ENCODE results near the gene AIFM2. TPM values are rescaled to one million over a fixed set of nuclear protein-coding genes. Genes with fewer than 3 reads are reported as not detected.
"Not testable (repeated sequence)": the region's sequence is repeated elsewhere in the genome, so short reads cannot be mapped to it uniquely, and the experiment has no call there.

Gene AIFM2
- total and polyA plus RNA-seq, 2 of the 13 experiments (the other 11 are each of a cell fraction or from before 2014, with no cell fraction given), result 20.3 to 29.5 TPM

DNA sequence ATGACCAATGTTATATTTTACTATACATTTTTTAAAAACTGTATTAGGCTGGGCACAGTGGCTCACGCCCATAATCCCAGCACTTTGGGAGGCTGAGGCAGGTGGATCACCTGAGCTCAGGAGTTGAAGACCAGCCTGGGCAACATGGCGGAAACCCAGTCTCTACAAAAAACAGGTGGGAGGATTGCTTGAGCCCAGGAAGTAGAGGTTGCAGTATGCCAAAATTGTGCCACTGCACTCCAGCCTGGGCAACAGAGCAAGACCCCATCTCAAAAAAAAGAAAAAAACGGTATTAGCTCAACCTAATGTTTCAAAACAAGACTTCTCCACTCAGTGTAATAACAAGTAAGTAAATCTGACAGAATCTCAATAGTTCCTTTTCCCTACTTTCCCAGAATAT, 26.7 kb upstream of the AIFM2 start:
- peaks cover 47% of the 10 kb centered on the region for H4K20me1 ChIP-seq (ENCODE audit: insufficient read depth, low read length)
- TF ChIP-seq ZNF121 (CRISPR knock-in tag; IDR thresholded peaks at IDR 0.05), result peak; percentile 55; the same call in 1 of the 2 replicates
- POLR2A ChIA-PET, result interaction anchor here (0.9 kb wide), 1 partner anchor 13 kb away, joined by 4 read pairs; the partner anchor contains the start of gene TYSND1
- H3K79me2 ChIP-seq (ENCODE audit: insufficient read depth, low read length), result peaks cover 70% of the 10 kb centered on the region
- H3K9me3 ChIP-seq (ENCODE audit: low read length); H3K27me3 ChIP-seq (ENCODE audit: control insufficient read depth in 1 of 2, insufficient read depth in 2 of 2, low read length in 2 of 2); H3K4me2 ChIP-seq (ENCODE audit: low read depth, low read length); intact Hi-C loops (cut with micrococcal nuclease; ENCODE audit: unreplicated experiment); H2AFZ ChIP-seq (ENCODE audit: low read length); in situ Hi-C loops (cut with HindIII; ENCODE audit: extremely low pct_ligation_motif_present, low pct_unique_long_range_greater_than_20kb); BruUV-seq (replicated peaks); H3K9ac ChIP-seq (ENCODE audit: insufficient read depth, low read depth, low read length); CTCF ChIA-PET (ENCODE audit: low intra/inter-chr PET ratio, low total read pairs); FAIRE-seq; ATAC-seq; H3K27ac ChIP-seq (ENCODE audit: extremely low read length, insufficient read depth, low read length); DNase-seq (ENCODE audit: low spot score); H3K4me3 ChIP-seq (replicated peaks in 1 of 3; ENCODE audit: insufficient read depth in 1 of 3, low read depth in 2 of 3, low read length in 3 of 3): not testable (repeated sequence)
- H3K36me3 ChIP-seq (replicated peaks in 1 of 2; ENCODE audit: control insufficient read depth in 1 of 2, insufficient read depth in 2 of 2, low read length in 2 of 2), result peaks cover 17 to 74% of the 10 kb centered on the region in 2 experiments
- H3K4me1 ChIP-seq (ENCODE audit: insufficient read depth, low read length), result peaks cover 70% of the 10 kb centered on the region
- 59% methylated on average over 3 of the region's 3 CpGs for WGBS (ENCODE audit: low lambda C conversion rate)

- in situ Hi-C loops (cut with HindIII; ENCODE audit: extremely low pct_ligation_motif_present, low pct_unique_long_range_greater_than_20kb) (no loop called here), intact Hi-C loops (cut with micrococcal nuclease; ENCODE audit: unreplicated experiment) (no loop called here)
- H2AFZ ChIP-seq (ENCODE audit: low read length), result no peak overlapping the region
- no peak overlapping the region for H3K4me3 ChIP-seq (replicated peaks in 1 of 3; ENCODE audit: insufficient read depth in 1 of 3, low read depth in 2 of 3, low read length in 3 of 3)
- ChIA-PET CTCF (ENCODE audit: low intra/inter-chr PET ratio, low total read pairs) (no interaction called here), POLR2A (interaction anchor here (1.9 to 4.1 kb wide), 2 partner anchors 12 kb away, joined by 6 to 22 read pairs; partner anchors contain the start of genes SAR1A and TYSND1)
- H3K27me3 ChIP-seq (ENCODE audit: control insufficient read depth in 1 of 2, insufficient read depth in 2 of 2, low read length in 2 of 2), result no peaks in the 10 kb centered on the region
- no peak overlapping the region for H3K27ac ChIP-seq (ENCODE audit: extremely low read length, insufficient read depth, low read length)
- H3K9ac ChIP-seq (ENCODE audit: insufficient read depth, low read depth, low read length), result no peak overlapping the region
- H3K36me3 ChIP-seq (replicated peaks in 1 of 2; ENCODE audit: control insufficient read depth in 1 of 2, insufficient read depth in 2 of 2, low read length in 2 of 2), result peaks cover 19 to 74% of the 10 kb centered on the region in 2 experiments
- H3K4me2 ChIP-seq (ENCODE audit: low read depth, low read length), result no peak overlapping the region
- DNase-seq (ENCODE audit: low spot score) (no peak), FAIRE-seq (no peak), ATAC-seq (no peak)
- peaks cover 58% of the 10 kb centered on the region for H3K79me2 ChIP-seq (ENCODE audit: insufficient read depth, low read length)
- peaks cover 34% of the 10 kb centered on the region for H4K20me1 ChIP-seq (ENCODE audit: insufficient read depth, low read length)
- 97% methylated on average over 2 of the region's 2 CpGs for WGBS (ENCODE audit: low lambda C conversion rate)
- peaks cover 57% of the 10 kb centered on the region for H3K4me1 ChIP-seq (ENCODE audit: insufficient read depth, low read length)
- H3K9me3 ChIP-seq (ENCODE audit: low read length), result no peaks in the 10 kb centered on the region
- BruUV-seq (replicated peaks), result no TSS peak
- TF ChIP-seq FOXO1 (CRISPR knock-in tag; IDR thresholded peaks at IDR 0.05) (no peak), ISL2 (CRISPR knock-in tag; IDR thresholded peaks at IDR 0.05) (no peak), NAIF1 (CRISPR knock-in tag; IDR thresholded peaks at IDR 0.05; ENCODE audit: borderline replicate concordance) (no peak), PBX3 (CRISPR knock-in tag; IDR thresholded peaks at IDR 0.05; ENCODE audit: borderline replicate concordance) (no peak), SP2 (CRISPR knock-in tag; IDR thresholded peaks at IDR 0.05) (no peak), NFYC (CRISPR knock-in tag; IDR thresholded peaks at IDR 0.05) (no peak), KAT7 (CRISPR knock-in tag; IDR thresholded peaks at IDR 0.05; ENCODE audit: borderline replicate concordance) (no peak), FOXA1 (IDR thresholded peaks at IDR 0.05) (no peak), FOXA1 (CRISPR knock-in tag; IDR thresholded peaks at IDR 0.05) (no peak), HNRNPLL (IDR thresholded peaks at IDR 0.05; ENCODE audit: low read depth, low read length, poor library complexity, severe bottlenecking) (no peak), ARNT2 (CRISPR knock-in tag; IDR thresholded peaks at IDR 0.05; ENCODE audit: low read depth) (no peak), SRSF4 (IDR thresholded peaks at IDR 0.05; ENCODE audit: low read depth, low read length, poor library complexity, severe bottlenecking) (no peak), REL (CRISPR knock-in tag; conservative IDR thresholded peaks at IDR 0.05) (no peak), ETS1 (CRISPR knock-in tag; IDR thresholded peaks at IDR 0.05) (no peak), ARNT (IDR thresholded peaks at IDR 0.05) (no peak), RBM22 (optimal IDR thresholded peaks at IDR 0.05; ENCODE audit: low read length) (no peak)
- TF ChIP-seq, protein P1, sequence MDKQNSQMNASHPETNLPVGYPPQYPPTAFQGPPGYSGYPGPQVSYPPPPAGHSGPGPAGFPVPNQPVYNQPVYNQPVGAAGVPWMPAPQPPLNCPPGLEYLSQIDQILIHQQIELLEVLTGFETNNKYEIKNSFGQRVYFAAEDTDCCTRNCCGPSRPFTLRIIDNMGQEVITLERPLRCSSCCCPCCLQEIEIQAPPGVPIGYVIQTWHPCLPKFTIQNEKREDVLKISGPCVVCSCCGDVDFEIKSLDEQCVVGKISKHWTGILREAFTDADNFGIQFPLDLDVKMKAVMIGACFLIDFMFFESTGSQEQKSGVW (CRISPR knock-in tag; IDR thresholded peaks at IDR 0.05; ENCODE audit: borderline replicate concordance), result no peak
These were observed 25.5 kb upstream of the AIFM2 start for GRCh38 chr10:70158113-70158512.

All from HepG2 (cell line).